Kidney (tissue), 14 donors: ENCODE results near the gene TTC28. TPM values are rescaled to one million over a fixed set of nuclear protein-coding genes. Genes with fewer than 3 reads are reported as not detected.

Source experiments
- DNase-seq, 5 donors: peaks; one replicate each; pipeline ENCODE4 v3.0.0-alpha.2; 2013 to 2020
- FAIRE-seq: peaks from 2 replicates; lab custom pipeline; 2012; peaks lifted over from hg19 to GRCh38; lab: Jason Lieb, UNC
- H3K27ac ChIP-seq, 2 donors: one replicate each; pipeline ENCODE4 v1.7.0; 2013; ENCODE audit warnings: low read depth in 2 of 2, low read length in 2 of 2, inconsistent platforms in 1 of 2
- H3K27me3 ChIP-seq: one replicate; pipeline ENCODE4 v1.7.1; 2013; ENCODE audit warnings: low read length, inconsistent platforms; ENCODE audit not compliant: control insufficient read depth, insufficient read depth
- H3K36me3 ChIP-seq, 3 donors: one replicate each; pipeline versions ENCODE4 v1.7.0 to v1.7.1; 2013; ENCODE audit warnings: low read length in 3 of 3, control low read depth in 1 of 3, inconsistent platforms in 1 of 3; ENCODE audit not compliant: insufficient read depth in 3 of 3, control insufficient read depth in 2 of 3
- H3K4me1 ChIP-seq, 3 donors: one replicate each; pipeline versions ENCODE4 v1.7.0 to v1.7.1; 2013; ENCODE audit warnings: low read length in 3 of 3, inconsistent platforms in 1 of 3, low read depth in 1 of 3; ENCODE audit not compliant: control insufficient read depth in 2 of 3, insufficient read depth in 2 of 3
- H3K4me3 ChIP-seq, 3 donors: one replicate each; pipeline versions ENCODE4 v1.7.0 to v1.8.1; 2013; ENCODE audit warnings: low read length in 3 of 3, control low read depth in 1 of 3, inconsistent platforms in 1 of 3
- H3K9ac ChIP-seq, 3 donors: one replicate each; pipeline versions ENCODE4 v1.7.0 to v1.7.1; 2013; ENCODE audit warnings: low read length in 3 of 3, control low read depth in 1 of 3, inconsistent platforms in 1 of 3
- H3K9me3 ChIP-seq, 3 donors: one replicate each; pipeline versions ENCODE4 v1.7.0 to v1.7.1; 2013; ENCODE audit warnings: low read length in 3 of 3, control low read depth in 1 of 3, inconsistent platforms in 1 of 3; ENCODE audit not compliant: control insufficient read depth in 2 of 3, insufficient read depth in 1 of 3
- intact Hi-C: fragments of 100-400 bp; cut with DNase I; formaldehyde crosslinking; loops from one replicate; pipeline ENCODE4 v1.11.1; 2022
- polyA plus RNA-seq: library from polyadenylated mRNA; stranded (reverse); fragments of 350-450 nt; fragmentation: Illumina TruSeq; extraction: RNeasy Lipid Tissue Mini Kit (QIAGEN cat#74804); gene quantifications from one replicate; pipeline ENCODE4 v1.2.3, GENCODE V29; 2014; ENCODE audit warnings: low read depth, low replicate concordance; ENCODE audit not compliant: insufficient read depth
- total RNA-seq: library from RNA; stranded (reverse); fragmentation: NEBNext Ultra II Directional; extraction: Animal tissue kit (Norgen Biotek cat#: 25700); gene quantifications from one replicate; pipeline ENCODE4 v1.2.1, GENCODE V29; 2021
- TF ChIP-seq, protein P1 (sequence below): IDR thresholded peaks from 3 replicates; pipeline ENCODE4 v1.5.1; 2012; ENCODE audit warnings: mild to moderate bottlenecking, moderate library complexity, borderline replicate concordance; ENCODE audit not compliant: insufficient read depth; ENCODE audit errors: extremely low read depth
- donor health status: control.
- donor health status: control.
- donor health status: control.
- donor health status: control.
- donor health status: control.
- donor health status: DM: yes; HTN: yes; CAD: no.
- donor health status: Normal renal cell carcinoma (clear cell type).

The TTC28 gene
- total and polyA plus RNA-seq, 2 donors from 2014 or later: 3.5 to 40.2 TPM

- H3K27ac ChIP-seq: no peak overlapping the region
- FAIRE-seq (no peak), DNase-seq (no peak)
- H3K9me3 ChIP-seq: no peaks in the 10 kb centered on the region
- H3K4me3 ChIP-seq: no peak overlapping the region
- H3K27me3 ChIP-seq: no peaks in the 10 kb centered on the region
- H3K4me1 ChIP-seq: no peaks in the 10 kb centered on the region
- intact Hi-C loops: no loop called here
- no peak overlapping the region for H3K9ac ChIP-seq
- H3K36me3 ChIP-seq: peaks cover 2 to 18% (median 14%) of the 10 kb centered on the region in 3 donors
- TF ChIP-seq, protein P1, sequence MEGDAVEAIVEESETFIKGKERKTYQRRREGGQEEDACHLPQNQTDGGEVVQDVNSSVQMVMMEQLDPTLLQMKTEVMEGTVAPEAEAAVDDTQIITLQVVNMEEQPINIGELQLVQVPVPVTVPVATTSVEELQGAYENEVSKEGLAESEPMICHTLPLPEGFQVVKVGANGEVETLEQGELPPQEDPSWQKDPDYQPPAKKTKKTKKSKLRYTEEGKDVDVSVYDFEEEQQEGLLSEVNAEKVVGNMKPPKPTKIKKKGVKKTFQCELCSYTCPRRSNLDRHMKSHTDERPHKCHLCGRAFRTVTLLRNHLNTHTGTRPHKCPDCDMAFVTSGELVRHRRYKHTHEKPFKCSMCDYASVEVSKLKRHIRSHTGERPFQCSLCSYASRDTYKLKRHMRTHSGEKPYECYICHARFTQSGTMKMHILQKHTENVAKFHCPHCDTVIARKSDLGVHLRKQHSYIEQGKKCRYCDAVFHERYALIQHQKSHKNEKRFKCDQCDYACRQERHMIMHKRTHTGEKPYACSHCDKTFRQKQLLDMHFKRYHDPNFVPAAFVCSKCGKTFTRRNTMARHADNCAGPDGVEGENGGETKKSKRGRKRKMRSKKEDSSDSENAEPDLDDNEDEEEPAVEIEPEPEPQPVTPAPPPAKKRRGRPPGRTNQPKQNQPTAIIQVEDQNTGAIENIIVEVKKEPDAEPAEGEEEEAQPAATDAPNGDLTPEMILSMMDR: no peak
These were observed 694.0 kb downstream of the TTC28 start for GRCh38 chr22:27985323-27986275.

DNA sequence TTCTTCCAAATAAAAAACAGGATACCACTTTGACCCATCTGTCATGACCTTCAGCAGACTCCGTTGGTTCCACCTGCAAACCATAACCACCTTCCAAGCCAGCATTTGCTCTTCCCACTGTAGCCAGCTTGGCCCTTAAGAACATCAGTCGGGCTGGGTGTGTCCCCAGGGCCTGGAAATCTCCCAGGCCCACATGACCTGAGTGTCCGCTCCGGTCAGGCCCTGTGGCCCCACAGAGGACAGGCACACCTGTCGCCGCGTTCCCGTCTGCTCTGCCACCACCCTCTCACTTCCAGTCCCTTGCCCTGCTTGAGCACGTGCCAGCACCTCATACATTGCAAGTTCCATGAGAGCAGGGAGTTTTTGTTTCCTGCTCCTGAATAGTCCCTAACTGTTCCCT lies 694.9 kb downstream of the TTC28 start:
- Histone ChIP-seq H3K4me1 (no peaks in the 10 kb centered on the region), H3K27ac (no peak overlapping the region), H3K9me3 (no peaks in the 10 kb centered on the region), H3K27me3 (no peaks in the 10 kb centered on the region), H3K9ac (no peak overlapping the region), H3K36me3 (peaks cover 2 to 18% (median 14%) of the 10 kb centered on the region in 3 donors), H3K4me3 (no peak overlapping the region)
- TF ChIP-seq, protein P1: no peak
- FAIRE-seq (no peak), DNase-seq (no peak)
- intact Hi-C loops: no loop called here

DNA sequence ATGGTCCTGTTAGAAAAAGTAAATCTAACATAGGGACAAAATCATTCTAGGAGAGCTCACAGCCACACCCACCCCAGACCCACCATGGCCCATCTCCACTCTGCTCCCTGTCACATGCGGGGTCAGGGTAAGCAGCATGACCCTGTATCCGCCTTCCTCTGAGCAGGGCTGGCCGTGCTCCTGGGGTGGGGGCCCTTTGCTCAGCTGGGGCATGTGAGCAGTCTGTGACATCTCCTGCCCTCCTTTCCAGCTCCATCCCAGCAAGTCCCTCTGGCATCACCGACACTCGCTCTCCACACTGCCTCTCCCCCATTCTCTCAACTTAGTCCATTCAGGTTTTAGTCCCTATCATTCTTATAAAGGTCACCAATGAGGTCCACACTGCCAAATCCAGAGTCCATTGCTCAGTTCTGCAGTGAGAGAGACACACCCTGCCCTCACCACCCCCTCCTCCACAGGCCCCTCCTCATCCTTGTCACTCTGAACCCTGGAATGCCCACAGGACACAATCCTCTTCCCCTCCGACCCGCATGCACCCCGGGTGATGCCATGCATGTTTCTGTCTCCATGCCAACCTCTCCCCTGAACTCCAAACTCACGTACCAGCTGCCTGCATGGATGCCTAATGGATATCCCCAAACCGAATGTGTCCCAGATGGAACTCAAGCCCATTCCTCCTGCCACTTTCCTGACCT lies 695.5 kb downstream of the TTC28 start:
- FAIRE-seq: no peak

More for the DNA sequence above, 695.5 kb downstream of the TTC28 start:
- no peak overlapping the region for H3K9ac ChIP-seq
- DNase-seq: no peak
- H3K36me3 ChIP-seq: peaks cover 1 to 17% (median 14%) of the 10 kb centered on the region in 3 donors
- intact Hi-C loops: no loop called here
- no peak overlapping the region for H3K4me3 ChIP-seq
- TF ChIP-seq, protein P1: no peak
- no peaks in the 10 kb centered on the region for H3K27me3 ChIP-seq
- no peaks in the 10 kb centered on the region for H3K9me3 ChIP-seq
- H3K27ac ChIP-seq: no peak overlapping the region
- no peaks in the 10 kb centered on the region for H3K4me1 ChIP-seq
